HepG2 (cell line): ENCODE results near the gene STKLD1. TPM values are rescaled to one million over a fixed set of nuclear protein-coding genes. Genes with fewer than 3 reads are reported as not detected.

Experiments
- ATAC-seq: fragments of 200-7000 bp; cut with Tn5 transposase; 3 replicates; pipeline ENCODE4 v1.9.1; 2020; ENCODE audit warnings: mild to moderate bottlenecking, moderate library complexity
- BruUV-seq: library from RNA; stranded (reverse); fragments of 400-500 nt; replicated peaks from 2 replicates; lab custom pipeline; 2021; lab: Mats Ljungman, UMichigan
- CTCF ChIA-PET: fragments of 300-600 bp; formaldehyde crosslinking; extraction: SDS; loops from one replicate; lab custom pipeline; 2021; ENCODE audit warnings: low total read pairs, inconsistent platforms, low intra/inter-chr PET ratio; lab: Yijun Ruan, JAX
- POLR2A ChIA-PET: fragments of 350-600 bp; sonication (Branson Sonifier 250); formaldehyde crosslinking; loops from one replicate; lab custom pipeline; 2020; ENCODE audit warnings: antibody characterized with exemption, inconsistent platforms; lab: Yijun Ruan, JAX
- DNase-seq: peaks from one replicate; pipeline ENCODE4 v3.0.0-alpha.2; 2015; ENCODE audit warnings: low spot score
- FAIRE-seq: peaks from 3 replicates; lab custom pipeline; 2011; peaks lifted over from hg19 to GRCh38; lab: Jason Lieb, UNC
- H2AFZ ChIP-seq: one replicate; pipeline ENCODE4 v1.6.1; 2011; ENCODE audit warnings: low read length, inconsistent platforms
- H3K27ac ChIP-seq: fragments of 300-600 bp; 3 replicates; pipeline ENCODE4 v1.8.0; 2011; ENCODE audit warnings: mixed run types, mild to moderate bottlenecking, mixed read lengths, low read length, inconsistent platforms; ENCODE audit not compliant: insufficient read depth; ENCODE audit errors: extremely low read length
- H3K27me3 ChIP-seq, 2 experiments: fragments of 200-600 bp in 1 of 2; 2 replicates in 1 of 2; 3 replicates in 1 of 2; pipeline versions ENCODE4 v1.6.0 to v1.8.0; 2011; ENCODE audit warnings: low read length in 2 of 2, mild to moderate bottlenecking in 2 of 2, moderate library complexity in 2 of 2, inconsistent platforms in 1 of 2; ENCODE audit not compliant: insufficient read depth in 2 of 2, control insufficient read depth in 1 of 2
- H3K36me3 ChIP-seq, 2 experiments: fragments of 200-600 bp in 1 of 2; replicated peaks in 1 of 2; 2 replicates in 1 of 2; 3 replicates in 1 of 2; pipeline versions ENCODE4 v1.5.1 to v1.8.0; 2011; ENCODE audit warnings: low read length in 2 of 2, inconsistent platforms in 1 of 2; ENCODE audit not compliant: insufficient read depth in 2 of 2, control insufficient read depth in 1 of 2
- H3K4me1 ChIP-seq: 2 replicates; pipeline ENCODE4 v1.5.1; 2012; ENCODE audit warnings: low read length, inconsistent platforms; ENCODE audit not compliant: insufficient read depth
- H3K4me2 ChIP-seq: 2 replicates; pipeline ENCODE4 v1.6.0; 2011; ENCODE audit warnings: low read depth, low read length, inconsistent platforms
- H3K4me3 ChIP-seq, 3 experiments: fragments of 200-600 bp in 1 of 3; sonication (generic), shearing (Covaris generic) in 1 of 3; replicated peaks in 1 of 3; 2 replicates each; pipeline ENCODE4 v1.5.1; 2011 to 2016; ENCODE audit warnings: low read length in 3 of 3, inconsistent platforms in 2 of 3, low read depth in 2 of 3, mild to moderate bottlenecking in 2 of 3, control low read depth in 1 of 3, mixed read lengths in 1 of 3; ENCODE audit not compliant: insufficient read depth in 1 of 3
- H3K79me2 ChIP-seq: one replicate; pipeline ENCODE4 v1.6.1; 2011; ENCODE audit warnings: low read length, inconsistent platforms; ENCODE audit not compliant: insufficient read depth
- H3K9ac ChIP-seq: 2 replicates; pipeline ENCODE4 v1.6.0; 2011; ENCODE audit warnings: mild to moderate bottlenecking, low read depth, low read length, inconsistent platforms; ENCODE audit not compliant: insufficient read depth
- H3K9me3 ChIP-seq: 2 replicates; pipeline ENCODE4 v1.5.1; 2012; ENCODE audit warnings: mild to moderate bottlenecking, low read length
- H4K20me1 ChIP-seq: 2 replicates; pipeline ENCODE4 v1.6.0; 2011; ENCODE audit warnings: inconsistent platforms, mild to moderate bottlenecking, low read length, moderate library complexity; ENCODE audit not compliant: insufficient read depth
- GPN1 ChIP-seq: sonication (generic); formaldehyde crosslinking; IDR thresholded peaks from 2 replicates; pipeline ENCODE4 v1.5.1; 2020; ENCODE audit warnings: missing genetic modification reagents, borderline replicate concordance
- TFDP2 ChIP-seq: sonication (generic); formaldehyde crosslinking; IDR thresholded peaks from 2 replicates; pipeline ENCODE4 v1.4.0; 2020; ENCODE audit warnings: missing genetic modification reagents
- TP53 ChIP-seq: sonication (generic); formaldehyde crosslinking; conservative IDR thresholded peaks from 2 replicates; pipeline ENCODE4 v1.4.0; 2020; ENCODE audit warnings: missing genetic modification reagents
- ZBTB43 ChIP-seq: sonication (generic); formaldehyde crosslinking; conservative IDR thresholded peaks from 2 replicates; pipeline ENCODE4 v1.4.0; 2020; ENCODE audit warnings: missing genetic modification reagents
- ZBTB44 ChIP-seq: sonication (generic); formaldehyde crosslinking; IDR thresholded peaks from 2 replicates; pipeline ENCODE4 v1.4.0; 2020; ENCODE audit warnings: missing genetic modification reagents
- ZNF17 ChIP-seq: sonication (generic); formaldehyde crosslinking; IDR thresholded peaks from 2 replicates; pipeline ENCODE4 v1.5.0; 2020; ENCODE audit warnings: mild to moderate bottlenecking, missing genetic modification reagents
- ZNF598 ChIP-seq: sonication (generic); formaldehyde crosslinking; IDR thresholded peaks from 2 replicates; pipeline ENCODE4 v1.5.1; 2020; ENCODE audit warnings: mild to moderate bottlenecking, missing genetic modification reagents, borderline replicate concordance
- WGBS: methylation state at CpG from one replicate; pipeline ENCODE4 v1.1.6; 2017; ENCODE audit warnings: low lambda C conversion rate; 5-methylcytosine and 5-hydroxymethylcytosine counted together
- in situ Hi-C: cut with HindIII; loops from 2 replicates; pipeline ENCODE4 v1.10.0; 2017; ENCODE audit warnings: low pct_unique_long_range_greater_than_20kb; ENCODE audit not compliant: extremely low pct_ligation_motif_present
- intact Hi-C: fragments of 100-400 bp; cut with micrococcal nuclease; formaldehyde crosslinking; loops from one replicate; pipeline ENCODE4 v1.10.0; 2022; ENCODE audit not compliant: unreplicated experiment
- polyA plus RNA-seq, 8 experiments: library from polyadenylated mRNA; depleted of rRNA in 3 of 8; stranded (reverse) in 7 of 8; unstranded in 1 of 8; fragments of >200 nt; fragmentation: Illumina TruSeq in 4 of 8; extraction: Trizol in 4 of 8; gene quantifications; 2 replicates each; pipeline versions ENCODE4 v1.2.1 to v1.2.3, GENCODE V29; 2011 to 2016; ENCODE audit warnings: low read depth in 4 of 8, missing spikeins in 1 of 8, mixed read lengths in 1 of 8; ENCODE audit not compliant: insufficient read depth in 1 of 8
- total RNA-seq, 5 experiments: library from RNA; depleted of rRNA; stranded (reverse); fragments of >200 nt; fragmentation: Illumina TruSeq; extraction: Trizol; gene quantifications; 2 replicates each; pipeline ENCODE4 v1.2.3, GENCODE V29; 2016; ENCODE audit warnings: low read depth in 1 of 5

STKLD1 gene
- total and polyA plus RNA-seq, 2 of the 13 experiments (the other 11 are each of a cell fraction or from before 2014, with no cell fraction given), result 1.5 to 2.2 TPM

- TF ChIP-seq ZBTB43 (CRISPR knock-in tag), result no peak
- no peak for TF ChIP-seq ZNF598
- TF ChIP-seq GPN1 (CRISPR knock-in tag), result no peak
- TF ChIP-seq, all 625 proteins: peak for 0
Observed at GRCh38 chr9:133344071-133344470, 32.1 kb upstream of the STKLD1 start (continued).

GRCh38 chr9:133344979-133345378 is 31.2 kb upstream of the STKLD1 start:
- Histone ChIP-seq H3K27me3 (no peaks in the 10 kb centered on the region; a peak in 1 of 5 replicates), H2AFZ (no peak overlapping the region), H3K4me2 (no peak overlapping the region), H3K27ac (no peak overlapping the region), H4K20me1 (peaks cover 7% of the 10 kb centered on the region), H3K4me3 (no peak overlapping the region), H3K79me2 (peaks cover 34% of the 10 kb centered on the region), H3K4me1 (peaks cover 23% of the 10 kb centered on the region), H3K9me3 (no peaks in the 10 kb centered on the region), H3K9ac (no peak overlapping the region), H3K36me3 (peaks cover 8 to 64% of the 10 kb centered on the region in 2 experiments)
- POLR2A ChIA-PET, result no interaction called here
- 98% methylated on average over 12 of the region's 12 CpGs for WGBS
- CTCF ChIA-PET, result no interaction called here
- in situ Hi-C loops, result no loop called here
- intact Hi-C loops, result no loop called here
- ATAC-seq, result no peak
- no peak for TF ChIP-seq TP53
- TF ChIP-seq TFDP2 (CRISPR knock-in tag), result no peak
- no peak for TF ChIP-seq ZBTB44 (CRISPR knock-in tag)
- TF ChIP-seq ZNF17 (CRISPR knock-in tag), result no peak
- no peak for FAIRE-seq
- no TSS peak for BruUV-seq
- DNase-seq, result no peak
